ENCODE data around the gene ADAMTSL4. TPM values are rescaled to one million over a fixed set of nuclear protein-coding genes. Genes with fewer than 3 reads are reported as not detected.

Gene ADAMTSL4
- total RNA-seq, 1 donor from 2014 or later, result 1.6 TPM

- Histone ChIP-seq H3K27me3 (ENCODE audit: control insufficient read depth, insufficient read depth, low read length) (no peaks in the 10 kb centered on the region), H3K4me3 (ENCODE audit: low read depth, low read length) (no peak overlapping the region), H3K36me3 (ENCODE audit: control insufficient read depth, insufficient read depth, low read length) (no peaks in the 10 kb centered on the region)
- no peak for TF ChIP-seq CTCF (IDR thresholded peaks at IDR 0.05; ENCODE audit: insufficient read depth, low read length, severe bottlenecking)
- FAIRE-seq (no peak), DNase-seq (ENCODE audit: low read depth) (no peak)
Observed at GRCh38 chr1:150511985-150512660, 37.1 kb upstream of the ADAMTSL4 start.

- no peak for DNase-seq (ENCODE audit: low read depth)
- no peak for FAIRE-seq
- Histone ChIP-seq H3K4me3 (ENCODE audit: low read depth, low read length) (no peak overlapping the region), H3K27me3 (ENCODE audit: control insufficient read depth, insufficient read depth, low read length) (no peaks in the 10 kb centered on the region), H3K36me3 (ENCODE audit: control insufficient read depth, insufficient read depth, low read length) (no peaks in the 10 kb centered on the region)
- TF ChIP-seq CTCF (IDR thresholded peaks at IDR 0.05; ENCODE audit: insufficient read depth, low read length, severe bottlenecking), result no peak
Observed at GRCh38 chr1:150512846-150513245, 36.4 kb upstream of the ADAMTSL4 start.

GRCh38 chr1:150513351-150513791 lies 35.8 kb upstream of the ADAMTSL4 start:
- FAIRE-seq (no peak), DNase-seq (ENCODE audit: low read depth) (peak; percentile 71)
- Histone ChIP-seq H3K27me3 (ENCODE audit: control insufficient read depth, insufficient read depth, low read length) (no peaks in the 10 kb centered on the region), H3K36me3 (ENCODE audit: control insufficient read depth, insufficient read depth, low read length) (no peaks in the 10 kb centered on the region), H3K4me3 (ENCODE audit: low read depth, low read length) (no peak overlapping the region)
- no peak for TF ChIP-seq CTCF (IDR thresholded peaks at IDR 0.05; ENCODE audit: insufficient read depth, low read length, severe bottlenecking)

GRCh38 chr1:150514260-150514659 lies 34.9 kb upstream of the ADAMTSL4 start:
- no peak for DNase-seq (ENCODE audit: low read depth)
- FAIRE-seq, result no peak
- Histone ChIP-seq H3K27me3 (ENCODE audit: control insufficient read depth, insufficient read depth, low read length) (no peaks in the 10 kb centered on the region), H3K4me3 (ENCODE audit: low read depth, low read length) (no peak overlapping the region), H3K36me3 (ENCODE audit: control insufficient read depth, insufficient read depth, low read length) (no peaks in the 10 kb centered on the region)
- no peak for TF ChIP-seq CTCF (IDR thresholded peaks at IDR 0.05; ENCODE audit: insufficient read depth, low read length, severe bottlenecking)

GRCh38 chr1:150514913-150515327 lies 34.3 kb upstream of the ADAMTSL4 start:
- FAIRE-seq (no peak), DNase-seq (ENCODE audit: low read depth) (no peak)
- TF ChIP-seq CTCF (IDR thresholded peaks at IDR 0.05; ENCODE audit: insufficient read depth, low read length, severe bottlenecking), result no peak
- Histone ChIP-seq H3K36me3 (ENCODE audit: control insufficient read depth, insufficient read depth, low read length) (no peaks in the 10 kb centered on the region), H3K4me3 (ENCODE audit: low read depth, low read length) (peak overlapping the region; percentile 52), H3K27me3 (ENCODE audit: control insufficient read depth, insufficient read depth, low read length) (no peaks in the 10 kb centered on the region)
